Glomerular visceral epithelial cell (primary cell): ENCODE results near the gene PLAGL1.
"Not testable (repeated sequence)": the region's sequence is repeated elsewhere in the genome, so short reads cannot be mapped to it uniquely, and the experiment has no call there.

Experiments used
- DNase-seq: peaks from one replicate; pipeline ENCODE4 v3.0.0-alpha.2; 2016; ENCODE audit errors: extremely low spot score

The PLAGL1 gene

GRCh38 chr6:143937668-143937970, 70.4 kb downstream of the PLAGL1 start:
- no peak for DNase-seq

DNA sequence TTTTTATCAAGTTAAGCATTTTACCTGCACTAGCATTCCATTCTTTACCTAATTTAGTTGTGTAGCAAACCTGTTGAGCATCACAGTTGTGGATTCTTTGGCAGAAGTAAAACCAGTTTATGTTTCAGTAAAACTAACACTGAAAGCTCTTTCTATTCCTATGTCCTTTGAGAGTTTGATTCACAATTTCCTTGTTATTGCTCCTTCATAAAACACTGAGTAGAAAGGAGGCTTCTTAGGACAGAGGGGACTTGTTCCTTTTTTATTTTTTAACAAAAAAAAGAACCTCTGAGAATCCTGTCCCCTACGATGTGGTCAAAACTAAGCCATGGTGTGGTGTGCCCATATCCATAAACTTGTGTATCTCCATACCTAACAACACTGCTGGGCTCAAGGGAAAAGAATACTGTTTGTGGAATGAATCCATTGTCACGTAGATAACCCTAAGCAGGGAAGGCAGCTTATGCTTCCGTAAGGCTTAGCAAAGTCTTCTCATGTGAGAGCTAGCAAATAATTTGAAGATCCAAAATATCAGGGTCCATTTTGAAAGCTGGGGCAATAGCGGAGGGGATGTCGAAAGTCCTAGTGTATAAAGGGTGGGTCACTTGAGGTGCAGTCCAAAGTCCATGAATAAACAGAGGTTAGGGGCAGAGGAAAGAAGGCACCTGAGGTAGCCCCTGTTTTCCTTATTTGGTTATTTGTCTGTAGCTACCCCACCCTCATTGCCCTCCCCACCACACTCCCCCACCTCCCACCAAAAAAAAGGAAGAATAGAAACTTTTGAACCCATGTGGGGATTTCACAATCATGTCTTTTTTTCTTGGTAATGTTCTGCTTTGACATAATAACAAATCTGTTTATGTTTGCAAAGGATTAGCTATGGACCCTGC, 71.0 kb downstream of the PLAGL1 start:
- DNase-seq = no peak

DNA sequence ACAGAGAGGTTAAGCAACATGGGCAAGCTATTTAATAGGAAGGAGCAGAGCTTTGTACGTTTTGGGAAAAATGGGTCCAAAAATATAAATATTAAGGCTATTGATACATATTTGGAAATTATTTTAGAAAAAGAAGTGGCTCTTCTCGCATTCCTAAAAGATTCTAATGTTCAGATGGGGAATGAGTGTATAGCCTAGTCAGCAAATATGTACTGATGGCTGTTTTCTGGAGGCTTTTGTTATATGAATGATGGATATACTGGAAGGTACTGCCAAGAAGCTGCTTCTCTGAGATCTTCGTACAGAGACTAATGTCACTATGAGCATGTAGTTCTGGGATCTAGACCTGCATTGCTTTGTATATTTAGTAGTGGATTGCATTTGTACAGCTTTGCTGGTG, 71.7 kb downstream of the PLAGL1 start:
- no peak for DNase-seq

GRCh38 chr6:143934867-143935266, 73.2 kb downstream of the PLAGL1 start:
- DNase-seq = no peak

- no peak for DNase-seq
Observed at GRCh38 chr6:143934331-143934730, 73.7 kb downstream of the PLAGL1 start.

GRCh38 chr6:143929975-143930374, 78.1 kb downstream of the PLAGL1 start:
- no peak for DNase-seq

DNA sequence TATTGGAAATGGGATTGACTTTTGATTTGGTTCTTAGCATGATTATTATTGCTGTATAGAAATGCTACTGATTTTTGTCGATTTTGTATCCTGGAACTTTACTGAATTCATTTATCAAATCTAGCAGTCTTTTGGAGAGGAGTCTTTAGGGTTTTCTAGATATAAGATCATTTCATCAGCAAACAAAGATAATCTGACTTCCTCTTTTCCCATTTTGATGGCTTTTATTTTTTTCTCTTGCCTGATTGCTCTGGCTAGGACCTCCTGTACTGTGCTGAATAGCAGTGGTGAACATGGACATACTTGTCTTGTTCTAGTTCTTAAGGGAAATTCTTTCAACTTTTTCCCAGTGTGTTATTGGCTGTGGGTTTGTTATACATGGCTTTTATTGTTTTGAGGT, 79.2 kb downstream of the PLAGL1 start:
- DNase-seq = no peak

- DNase-seq = not testable (repeated sequence)
Observed at GRCh38 chr6:143917026-143917425, 91.0 kb downstream of the PLAGL1 start.

- DNase-seq = no peak
Observed at GRCh38 chr6:143912671-143913070, 95.4 kb downstream of the PLAGL1 start.

DNA sequence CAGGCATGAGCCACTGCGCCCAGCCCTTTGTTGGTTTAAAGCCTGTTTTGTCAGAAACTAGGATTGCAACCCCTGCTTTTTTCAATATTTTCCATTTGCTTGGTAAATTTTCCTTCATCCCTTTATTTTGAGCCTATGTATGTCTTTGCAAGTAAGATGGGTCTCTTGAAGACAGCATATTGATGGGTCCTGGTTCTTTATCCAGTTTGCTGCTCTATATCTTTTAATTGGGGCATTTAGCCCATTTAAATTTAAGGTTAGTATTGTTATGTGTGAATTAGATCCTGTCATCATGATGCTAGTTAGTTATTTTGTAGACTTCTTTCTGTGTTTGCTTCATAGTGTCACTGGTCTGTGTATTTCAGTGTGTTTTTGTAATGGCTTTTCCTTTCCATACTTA, 97.0 kb downstream of the PLAGL1 start:
- DNase-seq = no peak

- DNase-seq = no peak
Observed at GRCh38 chr6:143902827-143903226, 105.2 kb downstream of the PLAGL1 start.

GRCh38 chr6:143901885-143902750, 105.9 kb downstream of the PLAGL1 start:
- DNase-seq = no peak

DNA sequence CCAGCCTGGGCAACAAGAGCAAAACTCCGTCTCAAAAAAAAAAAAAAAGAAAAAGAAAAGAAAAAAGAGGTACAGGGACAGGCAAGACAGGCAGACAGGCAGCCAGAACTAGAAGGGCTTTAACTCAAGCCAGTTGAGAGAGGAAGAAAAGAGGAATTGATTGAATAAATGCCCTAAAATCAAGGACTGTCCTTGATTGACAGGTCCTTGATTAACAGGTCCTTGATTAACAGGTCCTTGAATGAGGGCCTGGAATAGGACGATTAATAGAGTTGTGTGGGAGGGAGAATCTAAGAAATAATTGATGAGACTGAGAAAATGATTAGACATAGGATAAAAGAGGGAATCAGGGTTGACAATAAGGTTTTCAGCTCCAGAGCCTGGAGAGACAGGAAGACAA, 107.7 kb downstream of the PLAGL1 start:
- no peak for DNase-seq

- DNase-seq = no peak
Observed at GRCh38 chr6:143896126-143896860, 111.8 kb downstream of the PLAGL1 start.

GRCh38 chr6:143894655-143895054, 113.4 kb downstream of the PLAGL1 start:
- DNase-seq = no peak
